Suprapubic skin (tissue), 3 donors: ENCODE measurements around the gene SPRR5.

ENCODE experiments used
- CTCF ChIP-seq, 2 donors: fragments of 200-600 bp in 1 of 2; fragments of 450-650 bp in 1 of 2; sonication (generic) in 1 of 2; IDR thresholded peaks; one replicate each; pipeline ENCODE4 v1.5.1; 2016 to 2019; ENCODE audit warnings: antibody characterized with exemption in 2 of 2, mild to moderate bottlenecking in 1 of 2, moderate library complexity in 1 of 2
- POLR2AphosphoS5 ChIP-seq, 3 donors: sonication (generic); formaldehyde crosslinking; IDR thresholded peaks; one replicate each; pipeline ENCODE4 v1.6.1; 2017; ENCODE audit warnings: antibody characterized with exemption in 3 of 3

GRCh38 chr1:152912900-152913299, 34.1 kb upstream of the SPRR5 start:
- TF ChIP-seq CTCF (IDR thresholded peaks at IDR 0.05) = no peak
- no peak for TF ChIP-seq POLR2AphosphoS5 (IDR thresholded peaks at IDR 0.05)
